Brain microvascular endothelial cell (primary cell): ENCODE results near the gene GP1BB.

ENCODE experiments used
- DNase-seq: peaks from one replicate; pipeline ENCODE4 v3.0.0-alpha.2; 2020
- H3K27ac ChIP-seq: fragments of 250-450 bp; sonication (Bioruptor Pico); 2 replicates; pipeline ENCODE4 v1.5.1; 2020; ENCODE audit warnings: mild to moderate bottlenecking, moderate library complexity
- H3K27me3 ChIP-seq: fragments of 250-450 bp; sonication (Bioruptor Pico); replicated peaks from 2 replicates; pipeline ENCODE4 v1.5.1; 2020; ENCODE audit warnings: mild to moderate bottlenecking
- H3K36me3 ChIP-seq: fragments of 250-450 bp; sonication (Bioruptor Pico); replicated peaks from 2 replicates; pipeline ENCODE4 v1.5.1; 2020; ENCODE audit warnings: mild to moderate bottlenecking
- H3K4me3 ChIP-seq: 2 replicates; pipeline ENCODE4 v1.5.1; 2011; ENCODE audit warnings: low read depth, mild to moderate bottlenecking, control low read depth, low read length, moderate library complexity
- CTCF ChIP-seq: IDR thresholded peaks from 2 replicates; pipeline ENCODE4 v1.5.1; 2011; ENCODE audit warnings: low read depth, mild to moderate bottlenecking, moderate library complexity, low read length, control low read depth, inconsistent platforms; ENCODE audit errors: missing control alignments
- in situ Hi-C: cut with HindIII; loops from 2 replicates; pipeline ENCODE4 v1.10.0; 2017; ENCODE audit warnings: low sequenced_read_pairs, low pct_ligation_motif_present

The GP1BB gene

DNA sequence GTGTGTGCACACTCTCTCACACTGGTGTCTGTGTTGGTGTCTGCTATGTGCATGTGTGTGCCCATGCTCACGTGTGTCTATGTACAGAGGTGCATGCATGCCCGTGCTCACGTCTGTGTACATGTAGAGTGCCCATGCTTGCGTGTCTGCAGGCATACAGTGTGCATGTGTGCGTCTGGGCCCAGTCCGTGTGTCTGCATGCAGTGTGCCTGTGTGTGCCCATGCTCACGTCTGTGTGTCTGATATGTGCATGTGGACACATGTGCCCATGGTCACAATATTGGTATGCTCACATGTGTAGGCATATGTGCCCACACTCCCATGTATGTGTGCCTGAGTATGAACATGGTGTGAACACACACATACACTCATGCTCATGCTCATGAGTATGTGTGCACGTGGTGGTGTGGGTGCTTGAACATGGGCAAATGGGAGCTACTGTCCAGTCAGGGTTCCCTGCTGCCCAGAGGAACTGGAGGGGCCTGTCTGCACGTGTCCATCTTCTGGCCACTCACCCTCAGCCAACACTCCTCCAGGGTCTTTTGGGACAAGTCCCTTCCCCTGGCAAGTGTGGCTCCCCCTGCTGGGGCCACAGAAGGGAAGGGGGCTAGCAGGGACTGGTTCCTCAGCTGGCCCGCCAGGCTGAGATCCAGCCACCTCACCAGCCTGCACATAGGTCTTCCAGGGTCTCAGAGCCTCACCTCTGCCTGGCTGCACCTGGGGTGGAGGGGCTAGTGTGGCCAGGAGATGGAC is 29.9 kb downstream of the GP1BB start:
- no peak for DNase-seq
- in situ Hi-C loops: no loop called here
- H3K27ac ChIP-seq: no peak overlapping the region
- peaks cover 59% of the 10 kb centered on the region for H3K27me3 ChIP-seq
- H3K4me3 ChIP-seq: no peak overlapping the region
- TF ChIP-seq CTCF: peak; percentile 40
- no peaks in the 10 kb centered on the region for H3K36me3 ChIP-seq

DNA sequence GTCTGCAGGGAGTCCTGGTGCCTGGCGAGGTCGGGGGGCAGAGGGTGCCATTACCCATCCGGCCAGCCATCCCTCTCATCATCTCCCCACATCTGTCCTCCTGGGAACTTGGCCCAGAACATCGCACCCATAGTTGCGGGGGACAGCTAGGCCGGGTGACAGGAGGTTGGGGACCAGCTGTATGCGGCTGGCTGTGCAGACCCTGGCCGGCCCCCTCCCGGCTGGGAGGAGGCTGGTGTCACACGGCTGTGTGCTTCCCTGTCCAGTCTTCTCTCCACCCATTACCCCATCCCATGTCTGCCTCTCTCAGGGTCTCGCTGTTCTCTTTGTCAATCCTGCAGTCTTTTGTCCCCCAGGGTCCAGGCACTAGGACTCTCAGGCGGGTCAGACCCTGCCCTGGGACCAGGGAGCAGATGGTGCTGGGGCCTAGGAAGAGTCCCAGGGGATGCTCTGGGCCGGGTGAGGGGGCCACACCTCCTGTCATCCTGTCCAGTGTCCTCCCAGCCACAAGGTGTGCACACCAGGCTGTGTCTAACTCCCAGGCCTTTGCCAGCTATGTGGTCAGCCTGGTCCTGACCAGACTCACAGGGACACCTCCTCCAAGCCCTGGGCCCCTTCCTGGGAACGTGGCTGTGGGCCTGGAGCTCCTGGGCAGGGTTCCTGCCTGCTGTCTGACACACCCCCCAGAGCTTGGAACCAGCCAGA is 30.8 kb downstream of the GP1BB start:
- no peak for TF ChIP-seq CTCF
- Histone ChIP-seq H3K27ac (no peak overlapping the region), H3K36me3 (no peaks in the 10 kb centered on the region), H3K4me3 (no peak overlapping the region), H3K27me3 (peaks cover 68% of the 10 kb centered on the region)
- in situ Hi-C loops: no loop called here
- no peak for DNase-seq

DNA sequence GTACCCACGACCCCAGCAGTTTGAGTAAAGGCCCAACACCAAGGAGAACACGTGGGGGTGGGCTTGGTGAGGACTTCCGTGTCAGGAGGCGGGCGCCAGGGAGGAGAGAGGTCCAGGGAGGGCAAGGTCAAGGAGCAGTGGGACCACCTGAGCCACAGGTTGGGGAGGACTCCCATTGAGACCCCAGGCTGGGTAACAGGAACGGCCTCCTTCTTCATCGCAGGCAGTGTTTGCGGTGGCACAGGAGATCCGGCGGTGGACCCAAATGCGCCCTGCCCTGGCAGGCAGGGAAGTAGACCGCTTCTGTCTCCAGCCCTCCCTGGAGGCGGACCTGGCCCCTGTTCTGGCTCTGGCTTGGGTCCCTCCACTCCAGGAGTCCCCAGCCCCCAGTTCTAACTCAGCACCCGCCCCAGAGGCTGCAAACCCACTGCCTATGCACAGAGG is 31.4 kb downstream of the GP1BB start:
- peaks cover 73% of the 10 kb centered on the region for H3K27me3 ChIP-seq
- H3K36me3 ChIP-seq: no peaks in the 10 kb centered on the region
- H3K27ac ChIP-seq: no peak overlapping the region
- in situ Hi-C loops: no loop called here
- no peak for DNase-seq
- no peak for TF ChIP-seq CTCF
- H3K4me3 ChIP-seq: no peak overlapping the region

DNA sequence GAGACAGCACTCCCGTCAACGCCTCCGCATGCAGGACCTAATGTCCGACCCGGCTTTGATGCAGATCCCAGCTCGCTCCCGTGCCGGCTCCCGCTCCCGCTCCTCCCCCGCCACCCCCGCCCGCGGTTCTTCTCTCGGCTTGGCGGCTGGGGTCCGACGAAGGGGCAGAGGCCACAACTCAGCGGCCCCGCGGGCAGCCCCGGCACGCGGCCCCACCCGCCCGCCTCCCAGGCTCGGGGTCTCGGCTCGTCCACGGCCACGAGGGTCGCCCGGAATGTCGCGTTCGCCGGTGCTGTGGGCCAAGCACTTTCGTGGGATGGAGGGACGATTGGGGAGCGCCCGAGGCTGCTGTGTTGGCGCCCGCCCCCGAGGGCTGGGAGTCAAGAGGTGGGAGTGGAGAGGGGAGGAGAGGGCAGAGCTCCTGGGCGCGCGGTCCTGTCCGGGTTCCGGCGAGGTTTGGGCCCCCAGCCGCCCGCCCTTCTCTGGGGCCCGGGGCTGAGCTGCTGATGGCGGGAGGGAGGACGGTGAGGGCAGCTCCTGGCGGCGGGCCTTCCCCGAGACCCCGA is 31.9 kb downstream of the GP1BB start:
- Histone ChIP-seq H3K27me3 (peaks cover 75% of the 10 kb centered on the region), H3K36me3 (no peaks in the 10 kb centered on the region), H3K4me3 (no peak overlapping the region), H3K27ac (no peak overlapping the region)
- in situ Hi-C loops: no loop called here
- no peak for TF ChIP-seq CTCF
- DNase-seq: no peak

DNA sequence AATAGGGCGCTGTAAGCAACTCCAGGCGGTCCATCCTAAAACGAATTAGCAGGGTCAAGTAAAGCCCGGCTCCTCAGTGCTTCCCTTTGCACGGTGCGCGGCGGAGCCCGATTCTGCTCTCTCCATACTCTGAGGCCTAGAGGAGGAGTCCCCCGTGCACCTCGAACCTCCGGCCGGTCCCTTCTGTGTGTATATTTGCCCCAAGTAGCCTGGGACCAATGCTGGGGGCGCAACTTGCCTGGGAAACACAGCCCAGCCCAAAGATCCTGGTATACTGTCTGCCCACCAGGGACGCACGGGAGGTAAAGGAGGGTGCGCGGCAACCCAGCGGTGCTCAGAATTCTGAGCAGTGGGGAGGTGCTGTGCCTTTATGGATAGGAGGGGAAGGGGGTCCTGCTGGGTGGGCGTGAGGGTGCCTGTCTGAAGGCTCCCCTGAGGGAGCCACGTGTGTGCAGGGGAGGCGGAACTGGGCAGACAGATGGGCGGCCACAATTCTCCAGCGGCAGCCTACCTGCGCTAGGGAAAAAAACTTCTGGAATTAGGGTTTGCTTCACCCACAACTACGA is 32.5 kb downstream of the GP1BB start:
- Histone ChIP-seq H3K36me3 (no peaks in the 10 kb centered on the region), H3K27ac (no peak overlapping the region), H3K4me3 (no peak overlapping the region), H3K27me3 (peaks cover 76% of the 10 kb centered on the region)
- TF ChIP-seq CTCF: peak; percentile 8
- in situ Hi-C loops: no loop called here
- no peak for DNase-seq
